Parathyroid adenoma (tissue), 2 donors: ENCODE results near the gene APBA2.

ENCODE experiments used
- H2AFZ ChIP-seq: fragments of 300-600 bp; sonication (generic); one replicate; pipeline ENCODE4 v1.7.0; 2017; ENCODE audit warnings: antibody characterized with exemption, mild to moderate bottlenecking
- H3K27ac ChIP-seq: fragments of 300-600 bp; sonication (generic); one replicate; pipeline ENCODE4 v1.7.0; 2017
- H3K27me3 ChIP-seq: fragments of 300-600 bp; sonication (generic); one replicate; pipeline ENCODE4 v1.7.0; 2017; ENCODE audit warnings: low read length; ENCODE audit not compliant: control insufficient read depth, insufficient read depth
- H3K36me3 ChIP-seq: fragments of 300-600 bp; sonication (generic); one replicate; pipeline ENCODE4 v1.7.0; 2017; ENCODE audit warnings: low read length; ENCODE audit not compliant: control insufficient read depth, insufficient read depth
- H3K4me1 ChIP-seq: fragments of 300-600 bp; sonication (generic); one replicate; pipeline ENCODE4 v1.7.0; 2017; ENCODE audit warnings: control low read depth
- H3K4me2 ChIP-seq: fragments of 300-600 bp; sonication (generic); one replicate; pipeline ENCODE4 v1.7.0; 2017; ENCODE audit warnings: low read length
- H3K4me3 ChIP-seq: fragments of 300-600 bp; sonication (generic); one replicate; pipeline ENCODE4 v1.7.0; 2017; ENCODE audit warnings: low read depth, low read length
- H3K79me2 ChIP-seq: fragments of 300-600 bp; sonication (generic); one replicate; pipeline ENCODE4 v1.7.0; 2017; ENCODE audit warnings: control low read depth
- H3K9ac ChIP-seq: fragments of 300-600 bp; sonication (generic); one replicate; pipeline ENCODE4 v1.7.0; 2017; ENCODE audit warnings: mild to moderate bottlenecking
- H3K9me3 ChIP-seq: fragments of 300-600 bp; sonication (generic); one replicate; pipeline ENCODE4 v1.7.0; 2017; ENCODE audit warnings: low read length; ENCODE audit not compliant: control insufficient read depth
- TF ChIP-seq, protein P1 (sequence below): fragments of 300-600 bp; sonication (generic); IDR thresholded peaks from one replicate; pipeline ENCODE4 v1.7.0; 2017; ENCODE audit warnings: antibody characterized with exemption, mild to moderate bottlenecking
- donor health status: primary hyperparathyroidism.

Gene APBA2

GRCh38 chr15:29116970-29117700 is 231.4 kb downstream of the APBA2 start:
- TF ChIP-seq, protein P1, sequence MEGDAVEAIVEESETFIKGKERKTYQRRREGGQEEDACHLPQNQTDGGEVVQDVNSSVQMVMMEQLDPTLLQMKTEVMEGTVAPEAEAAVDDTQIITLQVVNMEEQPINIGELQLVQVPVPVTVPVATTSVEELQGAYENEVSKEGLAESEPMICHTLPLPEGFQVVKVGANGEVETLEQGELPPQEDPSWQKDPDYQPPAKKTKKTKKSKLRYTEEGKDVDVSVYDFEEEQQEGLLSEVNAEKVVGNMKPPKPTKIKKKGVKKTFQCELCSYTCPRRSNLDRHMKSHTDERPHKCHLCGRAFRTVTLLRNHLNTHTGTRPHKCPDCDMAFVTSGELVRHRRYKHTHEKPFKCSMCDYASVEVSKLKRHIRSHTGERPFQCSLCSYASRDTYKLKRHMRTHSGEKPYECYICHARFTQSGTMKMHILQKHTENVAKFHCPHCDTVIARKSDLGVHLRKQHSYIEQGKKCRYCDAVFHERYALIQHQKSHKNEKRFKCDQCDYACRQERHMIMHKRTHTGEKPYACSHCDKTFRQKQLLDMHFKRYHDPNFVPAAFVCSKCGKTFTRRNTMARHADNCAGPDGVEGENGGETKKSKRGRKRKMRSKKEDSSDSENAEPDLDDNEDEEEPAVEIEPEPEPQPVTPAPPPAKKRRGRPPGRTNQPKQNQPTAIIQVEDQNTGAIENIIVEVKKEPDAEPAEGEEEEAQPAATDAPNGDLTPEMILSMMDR, result no peak
- Histone ChIP-seq H3K9ac (no peak overlapping the region), H3K36me3 (no peaks in the 10 kb centered on the region), H2AFZ (no peak overlapping the region), H3K27me3 (no peaks in the 10 kb centered on the region), H3K9me3 (no peaks in the 10 kb centered on the region), H3K4me3 (no peak overlapping the region), H3K4me1 (no peaks in the 10 kb centered on the region), H3K4me2 (no peak overlapping the region), H3K79me2 (no peaks in the 10 kb centered on the region), H3K27ac (no peak overlapping the region)

GRCh38 chr15:29117778-29118177 is 232.0 kb downstream of the APBA2 start:
- Histone ChIP-seq H3K4me1 (no peaks in the 10 kb centered on the region), H3K4me2 (no peak overlapping the region), H3K27ac (no peak overlapping the region), H2AFZ (no peak overlapping the region), H3K27me3 (no peaks in the 10 kb centered on the region), H3K79me2 (no peaks in the 10 kb centered on the region), H3K9me3 (no peaks in the 10 kb centered on the region), H3K4me3 (no peak overlapping the region), H3K9ac (no peak overlapping the region), H3K36me3 (no peaks in the 10 kb centered on the region)
- TF ChIP-seq, protein P1, result no peak

DNA sequence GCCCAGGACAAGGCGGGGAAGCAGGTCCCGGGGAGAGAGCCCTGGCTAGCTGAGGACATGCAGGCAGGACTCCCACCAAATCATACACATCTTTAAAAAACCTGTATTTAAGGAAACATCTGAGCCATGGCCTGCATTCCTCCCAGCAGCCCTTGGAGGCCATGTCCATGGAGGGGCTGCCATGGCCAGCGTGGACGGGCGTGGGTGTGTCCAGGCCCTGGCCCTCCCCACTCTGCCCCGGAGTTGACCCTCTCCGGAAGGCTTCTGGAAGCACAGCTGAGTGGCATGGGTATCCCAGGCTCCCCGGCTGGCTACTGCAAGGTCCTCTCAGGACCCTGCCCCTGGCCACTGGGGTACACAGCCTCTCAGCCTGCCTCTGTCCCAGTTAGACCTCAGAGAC is 234.1 kb downstream of the APBA2 start:
- no peaks in the 10 kb centered on the region for H3K79me2 ChIP-seq
- H3K27ac ChIP-seq, result no peak overlapping the region
- no peak overlapping the region for H3K4me3 ChIP-seq
- no peak overlapping the region for H3K4me2 ChIP-seq
- H3K36me3 ChIP-seq, result no peaks in the 10 kb centered on the region
- no peaks in the 10 kb centered on the region for H3K9me3 ChIP-seq
- H3K4me1 ChIP-seq, result no peaks in the 10 kb centered on the region
- TF ChIP-seq, protein P1, result no peak
- H3K27me3 ChIP-seq, result no peaks in the 10 kb centered on the region
- no peak overlapping the region for H2AFZ ChIP-seq
- H3K9ac ChIP-seq, result no peak overlapping the region

DNA sequence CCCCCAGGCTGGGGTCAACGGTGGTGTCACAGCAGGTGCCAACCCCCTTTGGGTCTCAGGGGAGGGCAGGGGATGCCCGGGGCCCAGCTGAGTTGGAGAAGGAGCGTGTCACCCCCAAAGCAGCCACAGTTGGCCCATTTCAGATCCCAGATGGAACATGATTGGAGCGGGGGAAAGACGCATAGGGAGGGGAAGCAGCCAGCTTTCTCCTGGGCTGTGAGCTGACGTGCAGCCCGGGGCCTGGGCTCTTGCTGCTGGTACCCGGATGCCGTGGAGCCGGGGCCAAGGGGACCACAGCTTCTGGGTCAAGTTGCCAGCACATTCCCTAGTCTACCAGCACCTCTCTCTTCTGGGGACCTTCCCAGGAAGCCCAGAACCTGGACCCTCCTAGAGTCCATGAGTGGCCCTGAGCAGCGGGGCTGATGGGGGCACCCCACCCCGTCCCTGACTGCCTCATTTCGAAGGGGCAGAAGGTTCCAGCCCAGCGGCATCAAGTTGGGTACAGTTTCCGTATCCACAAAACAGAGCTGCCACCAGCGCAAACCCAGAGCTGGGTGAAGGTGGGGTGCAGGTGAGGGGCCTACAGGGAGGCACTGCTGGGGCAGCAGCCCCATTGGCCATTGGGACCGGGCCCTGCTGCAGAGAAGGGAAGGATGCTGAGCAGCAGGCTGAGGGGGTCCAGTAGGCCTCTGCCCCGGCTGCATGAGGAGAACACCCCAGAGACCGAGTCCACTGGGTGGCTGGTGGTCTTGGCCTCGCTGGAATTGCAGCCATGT is 235.0 kb downstream of the APBA2 start:
- Histone ChIP-seq H3K4me2 (no peak overlapping the region), H3K4me1 (no peaks in the 10 kb centered on the region), H3K9me3 (no peaks in the 10 kb centered on the region), H3K4me3 (no peak overlapping the region), H3K9ac (no peak overlapping the region), H3K79me2 (no peaks in the 10 kb centered on the region), H3K27ac (no peak overlapping the region), H3K36me3 (no peaks in the 10 kb centered on the region), H3K27me3 (no peaks in the 10 kb centered on the region), H2AFZ (no peak overlapping the region)
- TF ChIP-seq, protein P1, result no peak
